ENCODE measurements around the gene CEP20.
"Not testable (repeated sequence)": the region's sequence is repeated elsewhere in the genome, so short reads cannot be mapped to it uniquely, and the experiment has no call there.

CEP20 gene

DNA sequence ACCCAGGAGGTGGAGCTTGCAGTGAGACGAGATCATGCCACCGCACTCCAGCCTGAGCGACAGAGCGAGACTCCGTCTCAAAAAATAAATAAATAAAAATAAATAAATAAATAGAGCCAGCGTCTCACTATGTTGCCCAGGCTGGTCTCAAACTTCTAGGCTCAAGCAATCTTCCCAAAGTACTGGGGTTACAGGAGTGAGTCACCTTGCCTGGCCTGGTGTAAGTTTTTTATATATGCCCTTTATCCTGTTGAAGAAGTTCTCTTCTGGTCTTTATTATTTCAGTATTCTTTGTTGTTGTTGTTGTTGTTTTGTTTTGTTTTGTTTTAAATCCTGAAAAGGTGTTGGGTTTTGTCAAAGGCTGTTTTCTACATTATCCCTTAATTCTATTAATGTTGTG lies 30.9 kb upstream of the CEP20 start:
- no peaks in the 10 kb centered on the region for H3K36me3 ChIP-seq (ENCODE audit: insufficient read depth)
- H3K4me2 ChIP-seq = no peak overlapping the region
- no peak overlapping the region for H2AFZ ChIP-seq (ENCODE audit: low read depth)
- no peaks in the 10 kb centered on the region for H3K4me1 ChIP-seq (ENCODE audit: low read depth, poor library complexity, severe bottlenecking)
- H3K79me2 ChIP-seq (ENCODE audit: insufficient read depth, low read depth) = no peaks in the 10 kb centered on the region
- no peak overlapping the region for H3K9ac ChIP-seq
- H3K27ac ChIP-seq = no peak overlapping the region
- TF ChIP-seq, protein P1, sequence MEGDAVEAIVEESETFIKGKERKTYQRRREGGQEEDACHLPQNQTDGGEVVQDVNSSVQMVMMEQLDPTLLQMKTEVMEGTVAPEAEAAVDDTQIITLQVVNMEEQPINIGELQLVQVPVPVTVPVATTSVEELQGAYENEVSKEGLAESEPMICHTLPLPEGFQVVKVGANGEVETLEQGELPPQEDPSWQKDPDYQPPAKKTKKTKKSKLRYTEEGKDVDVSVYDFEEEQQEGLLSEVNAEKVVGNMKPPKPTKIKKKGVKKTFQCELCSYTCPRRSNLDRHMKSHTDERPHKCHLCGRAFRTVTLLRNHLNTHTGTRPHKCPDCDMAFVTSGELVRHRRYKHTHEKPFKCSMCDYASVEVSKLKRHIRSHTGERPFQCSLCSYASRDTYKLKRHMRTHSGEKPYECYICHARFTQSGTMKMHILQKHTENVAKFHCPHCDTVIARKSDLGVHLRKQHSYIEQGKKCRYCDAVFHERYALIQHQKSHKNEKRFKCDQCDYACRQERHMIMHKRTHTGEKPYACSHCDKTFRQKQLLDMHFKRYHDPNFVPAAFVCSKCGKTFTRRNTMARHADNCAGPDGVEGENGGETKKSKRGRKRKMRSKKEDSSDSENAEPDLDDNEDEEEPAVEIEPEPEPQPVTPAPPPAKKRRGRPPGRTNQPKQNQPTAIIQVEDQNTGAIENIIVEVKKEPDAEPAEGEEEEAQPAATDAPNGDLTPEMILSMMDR (conservative IDR thresholded peaks at IDR 0.05; ENCODE audit: low read depth, low read length) = no peak
- no peak overlapping the region for H3K4me3 ChIP-seq (IDR thresholded peaks at IDR 0.05; ENCODE audit: insufficient read depth, low read depth, low read length)
- H4K20me1 ChIP-seq (ENCODE audit: insufficient read depth) = no peaks in the 10 kb centered on the region
- H3K27me3 ChIP-seq (ENCODE audit: insufficient read depth, low read depth) = no peaks in the 10 kb centered on the region

DNA sequence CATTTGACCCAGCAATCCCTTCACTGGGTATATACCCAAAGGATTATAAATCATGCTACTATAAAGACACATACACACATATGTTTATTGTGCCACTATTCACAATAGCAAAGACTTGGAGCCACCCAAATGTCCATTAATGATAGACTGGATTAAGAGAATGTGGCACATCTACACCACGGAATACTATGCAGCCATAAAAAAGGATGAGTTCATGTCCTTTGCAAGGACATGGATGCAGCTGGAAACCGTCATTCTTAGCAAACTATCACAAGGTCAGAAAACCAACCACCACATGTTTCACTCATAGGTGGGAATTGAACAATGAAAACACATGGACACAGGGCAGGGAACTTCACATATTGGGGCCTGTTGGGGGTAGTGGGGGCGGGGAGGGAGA lies 29.9 kb upstream of the CEP20 start:
- H3K9ac ChIP-seq; H3K4me3 ChIP-seq (IDR thresholded peaks at IDR 0.05; ENCODE audit: insufficient read depth, low read depth, low read length); H4K20me1 ChIP-seq (ENCODE audit: insufficient read depth); H2AFZ ChIP-seq (ENCODE audit: low read depth); H3K27me3 ChIP-seq (ENCODE audit: insufficient read depth, low read depth); H3K79me2 ChIP-seq (ENCODE audit: insufficient read depth, low read depth); H3K4me1 ChIP-seq (ENCODE audit: low read depth, poor library complexity, severe bottlenecking); H3K36me3 ChIP-seq (ENCODE audit: insufficient read depth); H3K27ac ChIP-seq; H3K4me2 ChIP-seq: not testable (repeated sequence)

DNA sequence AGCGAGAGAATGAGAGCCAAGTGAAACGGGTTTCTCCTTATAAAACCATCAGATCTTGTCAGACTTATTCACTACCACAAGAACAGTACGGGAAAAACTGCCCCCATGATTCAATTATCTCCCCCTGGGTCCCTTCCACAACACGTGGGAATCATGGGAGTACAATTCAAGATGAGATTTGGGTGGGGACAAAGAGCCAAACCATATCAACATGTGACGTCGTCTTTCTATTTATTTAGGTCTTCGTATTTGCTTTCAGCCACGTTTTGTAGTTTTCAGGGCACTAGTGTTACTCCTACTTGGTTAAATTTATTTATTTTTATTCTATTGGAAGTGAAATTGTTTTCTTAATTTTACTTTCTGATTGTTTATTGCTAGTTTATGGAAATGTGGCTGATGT lies 27.9 kb upstream of the CEP20 start:
- H4K20me1 ChIP-seq (ENCODE audit: insufficient read depth) = no peaks in the 10 kb centered on the region
- no peaks in the 10 kb centered on the region for H3K4me1 ChIP-seq (ENCODE audit: low read depth, poor library complexity, severe bottlenecking)
- H3K4me2 ChIP-seq = no peak overlapping the region
- no peaks in the 10 kb centered on the region for H3K27me3 ChIP-seq (ENCODE audit: insufficient read depth, low read depth)
- no peaks in the 10 kb centered on the region for H3K79me2 ChIP-seq (ENCODE audit: insufficient read depth, low read depth)
- TF ChIP-seq, protein P1 (conservative IDR thresholded peaks at IDR 0.05; ENCODE audit: low read depth, low read length) = no peak
- H3K4me3 ChIP-seq (IDR thresholded peaks at IDR 0.05; ENCODE audit: insufficient read depth, low read depth, low read length) = no peak overlapping the region
- H3K36me3 ChIP-seq (ENCODE audit: insufficient read depth) = no peaks in the 10 kb centered on the region
- H3K9ac ChIP-seq = no peak overlapping the region
- H2AFZ ChIP-seq (ENCODE audit: low read depth) = no peak overlapping the region
- no peak overlapping the region for H3K27ac ChIP-seq

DNA sequence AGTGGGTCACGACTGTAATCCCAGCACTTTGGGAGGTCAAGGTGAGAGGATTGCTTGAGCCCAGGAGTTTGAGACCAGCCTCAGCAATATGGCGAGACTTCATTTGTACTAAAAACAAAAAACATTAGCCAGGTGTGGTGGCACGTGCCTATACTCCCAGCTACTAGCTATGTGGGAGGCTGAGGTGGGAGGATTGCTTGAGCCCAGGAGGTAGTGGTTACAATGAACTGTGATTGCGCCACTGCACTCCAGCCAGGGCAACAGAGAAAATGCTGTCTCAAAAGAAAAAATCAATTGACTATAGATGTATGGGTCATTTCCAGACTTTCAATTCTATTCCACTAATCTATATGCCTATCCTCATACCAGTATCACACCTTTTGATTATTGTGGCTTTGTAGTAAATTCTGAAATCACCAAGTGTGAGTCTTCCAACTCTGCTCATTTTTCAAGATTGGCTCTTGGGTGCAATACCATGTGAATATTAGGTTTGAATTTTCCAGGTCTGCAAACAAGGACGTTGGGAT lies 27.2 kb upstream of the CEP20 start:
- Histone ChIP-seq H3K4me1 (ENCODE audit: low read depth, poor library complexity, severe bottlenecking) (no peaks in the 10 kb centered on the region), H3K9ac (no peak overlapping the region), H3K27ac (no peak overlapping the region), H2AFZ (ENCODE audit: low read depth) (no peak overlapping the region), H3K4me3 (IDR thresholded peaks at IDR 0.05; ENCODE audit: insufficient read depth, low read depth, low read length) (no peak overlapping the region), H4K20me1 (ENCODE audit: insufficient read depth) (no peaks in the 10 kb centered on the region), H3K36me3 (ENCODE audit: insufficient read depth) (no peaks in the 10 kb centered on the region), H3K79me2 (ENCODE audit: insufficient read depth, low read depth) (no peaks in the 10 kb centered on the region), H3K27me3 (ENCODE audit: insufficient read depth, low read depth) (no peaks in the 10 kb centered on the region), H3K4me2 (no peak overlapping the region)
- TF ChIP-seq, protein P1 (conservative IDR thresholded peaks at IDR 0.05; ENCODE audit: low read depth, low read length) = no peak

DNA sequence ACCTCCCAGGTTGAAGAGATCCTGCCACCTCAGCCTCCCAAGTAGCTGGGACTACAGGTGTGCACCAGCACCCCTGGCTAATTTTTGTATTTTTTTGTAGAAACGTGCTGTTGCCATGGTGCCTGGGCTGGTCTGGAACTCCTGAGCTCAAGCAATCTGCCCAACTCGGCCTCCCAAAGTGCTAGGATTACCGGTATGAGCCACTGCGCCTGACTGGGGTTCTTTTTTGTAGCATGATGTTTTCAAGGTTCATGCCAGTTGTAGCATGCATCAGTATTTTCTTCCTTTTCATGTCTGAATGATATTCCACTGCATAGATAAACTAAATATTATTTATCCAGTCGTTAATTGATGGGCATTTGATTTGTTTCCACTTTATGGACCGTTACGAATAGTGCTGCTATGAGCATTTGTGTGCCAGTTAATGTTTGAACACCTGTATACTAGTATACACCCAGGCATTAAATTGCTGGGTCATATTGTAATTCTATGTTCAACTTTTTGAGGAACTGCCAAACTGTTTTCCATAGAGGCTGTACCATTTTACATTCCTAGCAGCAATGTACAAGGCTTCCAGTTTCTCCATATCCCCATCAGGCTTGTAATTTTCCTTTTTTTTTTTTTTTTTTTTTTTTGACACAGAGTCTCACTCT lies 24.8 kb upstream of the CEP20 start:
- Histone ChIP-seq H2AFZ (ENCODE audit: low read depth) (no peak overlapping the region), H3K79me2 (ENCODE audit: insufficient read depth, low read depth) (no peaks in the 10 kb centered on the region), H3K27me3 (ENCODE audit: insufficient read depth, low read depth) (no peaks in the 10 kb centered on the region), H3K4me2 (no peak overlapping the region), H3K4me1 (ENCODE audit: low read depth, poor library complexity, severe bottlenecking) (no peaks in the 10 kb centered on the region), H4K20me1 (ENCODE audit: insufficient read depth) (no peaks in the 10 kb centered on the region), H3K27ac (no peak overlapping the region), H3K4me3 (IDR thresholded peaks at IDR 0.05; ENCODE audit: insufficient read depth, low read depth, low read length) (no peak overlapping the region), H3K36me3 (ENCODE audit: insufficient read depth) (no peaks in the 10 kb centered on the region), H3K9ac (no peak overlapping the region)
- TF ChIP-seq, protein P1 (conservative IDR thresholded peaks at IDR 0.05; ENCODE audit: low read depth, low read length) = no peak
